HL-60 (cell line): Measurements from ENCODE around the gene HTATIP2.

Experiments
- DNase-seq, 2 experiments: peaks; one replicate each; pipeline ENCODE4 v3.0.0-alpha.2; 2010 to 2020; ENCODE audit warnings: low read depth in 1 of 2, low spot score in 1 of 2
- H3K27ac ChIP-seq: fragments of 250-450 bp; sonication (Bioruptor Pico); replicated peaks from 2 replicates; pipeline ENCODE4 v1.5.1; 2020; ENCODE audit warnings: mild to moderate bottlenecking, moderate library complexity
- H3K27me3 ChIP-seq: fragments of 250-450 bp; sonication (Bioruptor Pico); 2 replicates; pipeline ENCODE4 v1.5.1; 2021; ENCODE audit warnings: mild to moderate bottlenecking, moderate library complexity; ENCODE audit not compliant: insufficient read depth, poor library complexity, severe bottlenecking
- H3K4me3 ChIP-seq: replicated peaks from 2 replicates; pipeline ENCODE4 v1.5.1; 2011; ENCODE audit warnings: mild to moderate bottlenecking, control low read depth, low read length; ENCODE audit not compliant: insufficient read depth
- GABPA ChIP-seq: IDR thresholded peaks from 2 replicates; pipeline ENCODE4 v1.6.1; 2012; ENCODE audit warnings: low read depth
- POLR2AphosphoS5 ChIP-seq: IDR thresholded peaks from 2 replicates; pipeline ENCODE4 v1.6.1; 2012; ENCODE audit warnings: low read depth
- SPI1 ChIP-seq: IDR thresholded peaks from 2 replicates; pipeline ENCODE4 v1.6.1; 2012; ENCODE audit warnings: low read depth, mild to moderate bottlenecking, borderline replicate concordance
- TF ChIP-seq, protein P1 (sequence below): IDR thresholded peaks from 2 replicates; pipeline ENCODE4 v1.6.1; 2012; ENCODE audit warnings: low read depth; ENCODE audit not compliant: insufficient replicate concordance
- TF ChIP-seq, protein P2 (sequence below): IDR thresholded peaks from one replicate; pipeline ENCODE4 v1.5.1; 2011; ENCODE audit warnings: low read length, control low read depth, inconsistent platforms; ENCODE audit not compliant: insufficient read depth

HTATIP2 gene

DNA sequence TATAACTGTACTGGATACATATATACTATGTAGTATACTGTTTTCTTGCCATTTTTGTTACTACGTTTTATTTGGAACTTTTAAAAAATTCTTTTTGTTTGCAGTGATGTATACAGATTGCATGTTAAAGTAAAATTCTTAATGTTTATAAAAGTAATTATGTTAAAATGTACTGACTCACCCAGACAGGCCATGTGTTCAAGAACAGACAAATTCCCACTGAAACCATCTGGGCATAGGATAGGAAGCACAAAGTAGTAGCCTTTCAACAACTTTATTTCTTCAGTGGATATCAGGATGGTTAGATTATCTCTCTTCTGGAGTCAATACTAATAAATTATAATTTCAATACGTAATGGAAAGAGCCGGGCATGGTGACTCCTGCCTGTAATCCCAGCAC, 43.8 kb downstream of the HTATIP2 start:
- Histone ChIP-seq H3K27ac (no peak overlapping the region), H3K4me3 (no peak overlapping the region), H3K27me3 (no peaks in the 10 kb centered on the region)
- TF ChIP-seq SPI1 (no peak), POLR2AphosphoS5 (no peak), GABPA (no peak)
- TF ChIP-seq, protein P1, sequence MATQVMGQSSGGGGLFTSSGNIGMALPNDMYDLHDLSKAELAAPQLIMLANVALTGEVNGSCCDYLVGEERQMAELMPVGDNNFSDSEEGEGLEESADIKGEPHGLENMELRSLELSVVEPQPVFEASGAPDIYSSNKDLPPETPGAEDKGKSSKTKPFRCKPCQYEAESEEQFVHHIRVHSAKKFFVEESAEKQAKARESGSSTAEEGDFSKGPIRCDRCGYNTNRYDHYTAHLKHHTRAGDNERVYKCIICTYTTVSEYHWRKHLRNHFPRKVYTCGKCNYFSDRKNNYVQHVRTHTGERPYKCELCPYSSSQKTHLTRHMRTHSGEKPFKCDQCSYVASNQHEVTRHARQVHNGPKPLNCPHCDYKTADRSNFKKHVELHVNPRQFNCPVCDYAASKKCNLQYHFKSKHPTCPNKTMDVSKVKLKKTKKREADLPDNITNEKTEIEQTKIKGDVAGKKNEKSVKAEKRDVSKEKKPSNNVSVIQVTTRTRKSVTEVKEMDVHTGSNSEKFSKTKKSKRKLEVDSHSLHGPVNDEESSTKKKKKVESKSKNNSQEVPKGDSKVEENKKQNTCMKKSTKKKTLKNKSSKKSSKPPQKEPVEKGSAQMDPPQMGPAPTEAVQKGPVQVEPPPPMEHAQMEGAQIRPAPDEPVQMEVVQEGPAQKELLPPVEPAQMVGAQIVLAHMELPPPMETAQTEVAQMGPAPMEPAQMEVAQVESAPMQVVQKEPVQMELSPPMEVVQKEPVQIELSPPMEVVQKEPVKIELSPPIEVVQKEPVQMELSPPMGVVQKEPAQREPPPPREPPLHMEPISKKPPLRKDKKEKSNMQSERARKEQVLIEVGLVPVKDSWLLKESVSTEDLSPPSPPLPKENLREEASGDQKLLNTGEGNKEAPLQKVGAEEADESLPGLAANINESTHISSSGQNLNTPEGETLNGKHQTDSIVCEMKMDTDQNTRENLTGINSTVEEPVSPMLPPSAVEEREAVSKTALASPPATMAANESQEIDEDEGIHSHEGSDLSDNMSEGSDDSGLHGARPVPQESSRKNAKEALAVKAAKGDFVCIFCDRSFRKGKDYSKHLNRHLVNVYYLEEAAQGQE: no peak
- TF ChIP-seq, protein P2, sequence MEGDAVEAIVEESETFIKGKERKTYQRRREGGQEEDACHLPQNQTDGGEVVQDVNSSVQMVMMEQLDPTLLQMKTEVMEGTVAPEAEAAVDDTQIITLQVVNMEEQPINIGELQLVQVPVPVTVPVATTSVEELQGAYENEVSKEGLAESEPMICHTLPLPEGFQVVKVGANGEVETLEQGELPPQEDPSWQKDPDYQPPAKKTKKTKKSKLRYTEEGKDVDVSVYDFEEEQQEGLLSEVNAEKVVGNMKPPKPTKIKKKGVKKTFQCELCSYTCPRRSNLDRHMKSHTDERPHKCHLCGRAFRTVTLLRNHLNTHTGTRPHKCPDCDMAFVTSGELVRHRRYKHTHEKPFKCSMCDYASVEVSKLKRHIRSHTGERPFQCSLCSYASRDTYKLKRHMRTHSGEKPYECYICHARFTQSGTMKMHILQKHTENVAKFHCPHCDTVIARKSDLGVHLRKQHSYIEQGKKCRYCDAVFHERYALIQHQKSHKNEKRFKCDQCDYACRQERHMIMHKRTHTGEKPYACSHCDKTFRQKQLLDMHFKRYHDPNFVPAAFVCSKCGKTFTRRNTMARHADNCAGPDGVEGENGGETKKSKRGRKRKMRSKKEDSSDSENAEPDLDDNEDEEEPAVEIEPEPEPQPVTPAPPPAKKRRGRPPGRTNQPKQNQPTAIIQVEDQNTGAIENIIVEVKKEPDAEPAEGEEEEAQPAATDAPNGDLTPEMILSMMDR: no peak
- no peak for DNase-seq

DNA sequence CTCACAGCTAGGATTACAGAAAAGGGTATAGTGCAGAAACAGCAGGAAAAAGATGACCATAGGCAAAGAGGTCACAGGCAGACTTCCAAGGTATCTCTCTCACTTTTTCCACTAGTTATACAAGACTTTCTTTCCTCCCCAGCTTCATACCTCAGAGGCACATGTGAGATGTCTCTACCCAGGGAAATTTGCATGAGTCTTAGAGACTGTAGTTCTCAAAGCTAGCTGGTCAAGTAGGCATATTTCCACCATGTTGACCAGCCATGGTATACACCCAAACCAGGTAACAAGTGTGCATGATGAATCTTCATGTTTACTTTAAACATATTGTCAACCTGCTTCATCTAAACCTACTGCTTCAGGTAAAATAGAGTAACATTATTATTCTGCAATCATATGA, 51.9 kb downstream of the HTATIP2 start:
- no peak for DNase-seq
- TF ChIP-seq POLR2AphosphoS5 (no peak), SPI1 (no peak), GABPA (no peak)
- TF ChIP-seq, protein P1: no peak
- TF ChIP-seq, protein P2: no peak
- Histone ChIP-seq H3K27me3 (no peaks in the 10 kb centered on the region), H3K4me3 (no peak overlapping the region), H3K27ac (no peak overlapping the region)

DNA sequence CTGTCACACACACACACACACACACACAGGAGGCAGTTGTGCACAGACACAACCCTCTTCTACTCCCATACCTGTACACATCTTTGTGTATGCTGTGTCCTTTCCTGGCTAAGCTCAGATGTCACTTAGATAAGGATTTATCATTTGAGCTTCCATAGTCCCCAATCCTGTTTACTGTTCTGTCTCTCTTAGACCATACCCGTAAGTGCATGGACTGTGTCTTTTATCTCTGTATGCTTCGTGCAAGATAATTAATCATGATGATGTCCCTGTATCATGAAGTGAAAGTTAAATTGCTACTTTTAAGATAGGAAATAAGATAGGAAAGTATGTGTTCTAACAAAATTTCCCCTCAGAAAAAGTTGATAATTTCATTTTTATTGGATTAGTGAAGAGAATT, 54.3 kb downstream of the HTATIP2 start:
- Histone ChIP-seq H3K4me3 (no peak overlapping the region), H3K27ac (no peak overlapping the region), H3K27me3 (no peaks in the 10 kb centered on the region)
- DNase-seq: no peak
- TF ChIP-seq SPI1: no peak
- TF ChIP-seq, protein P1: no peak
- TF ChIP-seq GABPA: no peak
- TF ChIP-seq, protein P2: no peak
- no peak for TF ChIP-seq POLR2AphosphoS5
